ENCODE measurements around the gene GALR2. TPM values are rescaled to one million over a fixed set of nuclear protein-coding genes. Genes with fewer than 3 reads are reported as not detected.

GALR2 gene
- total RNA-seq, 1 donor from 2014 or later, result 0.94 TPM

GRCh38 chr17:76083536-76084182, 9.1 kb downstream of the GALR2 start:
- TF ChIP-seq CTCF (conservative IDR thresholded peaks at IDR 0.05), result no peak
- H3K27ac Mint-ChIP-seq, result no peak overlapping the region
- H3K27me3 Mint-ChIP-seq, result peaks cover 27% of the 10 kb centered on the region
- H3K9me3 Mint-ChIP-seq, result no peaks in the 10 kb centered on the region
- H3K4me3 Mint-ChIP-seq, result no peak overlapping the region
- peaks cover 5% of the 10 kb centered on the region for H3K36me3 Mint-ChIP-seq
- DNase-seq (ENCODE audit: extremely low spot score, unreplicated experiment), result no peak
- H3K4me1 Mint-ChIP-seq (ENCODE audit: unreplicated experiment), result peaks cover 7% of the 10 kb centered on the region

- no peak for DNase-seq (ENCODE audit: extremely low spot score, unreplicated experiment)
- H3K27me3 Mint-ChIP-seq, result peaks cover 12% of the 10 kb centered on the region
- H3K36me3 Mint-ChIP-seq, result peaks cover 5% of the 10 kb centered on the region
Measured at GRCh38 chr17:76085066-76085730, 10.6 kb downstream of the GALR2 start.

GRCh38 chr17:76085731-76086366, 11.3 kb downstream of the GALR2 start:
- no peaks in the 10 kb centered on the region for H3K9me3 Mint-ChIP-seq
- H3K27me3 Mint-ChIP-seq, result peaks cover 7% of the 10 kb centered on the region
- peaks cover 5% of the 10 kb centered on the region for H3K36me3 Mint-ChIP-seq
- H3K4me3 Mint-ChIP-seq, result no peak overlapping the region
- TF ChIP-seq CTCF (conservative IDR thresholded peaks at IDR 0.05), result no peak
- DNase-seq (ENCODE audit: extremely low spot score, unreplicated experiment), result no peak
- no peak overlapping the region for H3K27ac Mint-ChIP-seq
- peaks cover 7% of the 10 kb centered on the region for H3K4me1 Mint-ChIP-seq (ENCODE audit: unreplicated experiment)

More at GRCh38 chr17:76085066-76085730, 10.6 kb downstream of the GALR2 start:
- Mint-ChIP-seq H3K4me1 (ENCODE audit: unreplicated experiment) (peaks cover 7% of the 10 kb centered on the region), H3K9me3 (no peaks in the 10 kb centered on the region), H3K27ac (no peak overlapping the region), H3K4me3 (no peak overlapping the region)
- no peak for TF ChIP-seq CTCF (conservative IDR thresholded peaks at IDR 0.05)

GRCh38 chr17:76086384-76086783, 11.8 kb downstream of the GALR2 start:
- Mint-ChIP-seq H3K4me1 (ENCODE audit: unreplicated experiment) (peaks cover 7% of the 10 kb centered on the region), H3K4me3 (no peak overlapping the region), H3K9me3 (no peaks in the 10 kb centered on the region), H3K27ac (no peak overlapping the region), H3K27me3 (peaks cover 4% of the 10 kb centered on the region), H3K36me3 (peaks cover 5% of the 10 kb centered on the region)
- no peak for DNase-seq (ENCODE audit: extremely low spot score, unreplicated experiment)
- TF ChIP-seq CTCF (conservative IDR thresholded peaks at IDR 0.05), result no peak

- DNase-seq (ENCODE audit: extremely low spot score, unreplicated experiment), result no peak
- Mint-ChIP-seq H3K4me3 (no peak overlapping the region), H3K4me1 (ENCODE audit: unreplicated experiment) (peaks cover 4% of the 10 kb centered on the region), H3K27me3 (no peaks in the 10 kb centered on the region), H3K36me3 (peaks cover 5% of the 10 kb centered on the region), H3K27ac (no peak overlapping the region), H3K9me3 (no peaks in the 10 kb centered on the region)
- TF ChIP-seq CTCF (conservative IDR thresholded peaks at IDR 0.05), result no peak
Measured at GRCh38 chr17:76087531-76087930, 12.9 kb downstream of the GALR2 start.

Data from type B pancreatic cell (in vitro differentiated cells).